ENCODE measurements around the gene SWSAP1.
"Not testable (repeated sequence)": the region's sequence is repeated elsewhere in the genome, so short reads cannot be mapped to it uniquely, and the experiment has no call there.

Gene SWSAP1

GRCh38 chr19:11373885-11374432, 507 bp upstream of the SWSAP1 start:
- in situ Hi-C loops (cut with HindIII; ENCODE audit: low pct_unique_long_range_greater_than_20kb, low sequenced_read_pairs), result no loop called here
- no peak for DNase-seq (ENCODE audit: low read depth in 1 of 2, low spot score in 1 of 2)
- no peak for TF ChIP-seq JUND (IDR thresholded peaks at IDR 0.05; ENCODE audit: low read depth)

DNA sequence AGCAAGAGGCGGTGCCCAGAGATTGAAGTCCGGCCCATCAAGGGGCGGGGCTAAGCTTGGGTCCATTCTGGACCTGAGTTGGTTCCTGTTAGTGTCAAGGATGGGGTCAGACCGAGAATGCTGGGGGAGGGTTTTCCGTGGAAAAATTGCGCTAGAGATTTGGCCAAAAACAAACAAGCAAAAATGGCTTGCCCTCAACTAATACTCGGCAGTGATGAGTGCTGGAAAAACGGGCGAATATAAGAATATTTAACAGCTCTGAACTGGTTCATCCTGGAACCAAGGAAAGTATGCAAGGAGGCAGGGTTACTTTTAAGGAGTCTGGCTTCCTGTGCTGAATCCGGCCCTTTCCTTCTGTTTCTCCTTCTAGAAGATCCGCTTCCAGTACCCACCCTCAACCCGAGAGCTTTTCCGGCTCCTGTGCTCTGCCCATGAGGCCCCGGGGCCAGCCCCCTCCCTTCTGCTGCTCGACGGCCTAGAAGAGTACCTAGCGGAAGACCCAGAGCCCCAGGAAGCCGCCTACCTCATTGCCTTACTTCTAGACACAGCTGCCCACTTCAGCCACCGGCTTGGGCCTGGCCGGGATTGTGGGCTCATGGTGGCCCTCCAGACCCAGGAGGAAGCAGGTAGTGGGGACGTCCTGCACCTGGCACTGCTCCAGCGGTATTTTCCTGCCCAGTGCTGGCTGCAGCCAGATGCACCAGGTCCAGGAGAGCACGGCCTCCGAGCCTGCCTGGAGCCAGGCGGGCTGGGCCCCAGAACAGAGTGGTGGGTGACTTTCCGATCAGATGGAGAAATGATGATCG, 880 bp downstream of the SWSAP1 start:
- no peak for DNase-seq (ENCODE audit: low read depth in 1 of 2, low spot score in 1 of 2)
- no peak for TF ChIP-seq JUND (IDR thresholded peaks at IDR 0.05; ENCODE audit: low read depth)
- in situ Hi-C loops (cut with HindIII; ENCODE audit: low pct_unique_long_range_greater_than_20kb, low sequenced_read_pairs), result no loop called here

DNA sequence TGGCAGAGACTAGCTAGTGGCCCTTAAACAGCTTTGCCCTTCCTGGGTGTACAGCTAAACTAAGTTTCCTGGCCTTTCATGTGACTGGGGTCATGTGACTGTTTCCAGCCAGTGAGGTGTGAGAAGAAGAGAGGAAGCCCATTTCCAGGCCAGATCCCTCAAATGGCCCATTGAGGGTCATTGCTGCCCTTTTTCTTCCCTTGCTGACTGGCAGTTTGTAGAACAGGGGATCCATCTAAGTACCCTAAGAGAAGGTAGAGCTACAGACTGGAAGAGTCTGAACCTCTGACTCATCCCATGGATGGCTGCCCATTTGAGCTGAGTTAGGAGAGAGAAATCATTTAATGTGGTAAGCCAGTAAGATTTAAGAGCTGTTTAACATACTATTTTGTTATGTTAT, 2.8 kb downstream of the SWSAP1 start:
- DNase-seq (ENCODE audit: low read depth in 1 of 2, low spot score in 1 of 2), result peak in 1 of 2 experiments; percentile 35
- no peak for TF ChIP-seq JUND (IDR thresholded peaks at IDR 0.05; ENCODE audit: low read depth)
- in situ Hi-C loops (cut with HindIII; ENCODE audit: low pct_unique_long_range_greater_than_20kb, low sequenced_read_pairs), result no loop called here

DNA sequence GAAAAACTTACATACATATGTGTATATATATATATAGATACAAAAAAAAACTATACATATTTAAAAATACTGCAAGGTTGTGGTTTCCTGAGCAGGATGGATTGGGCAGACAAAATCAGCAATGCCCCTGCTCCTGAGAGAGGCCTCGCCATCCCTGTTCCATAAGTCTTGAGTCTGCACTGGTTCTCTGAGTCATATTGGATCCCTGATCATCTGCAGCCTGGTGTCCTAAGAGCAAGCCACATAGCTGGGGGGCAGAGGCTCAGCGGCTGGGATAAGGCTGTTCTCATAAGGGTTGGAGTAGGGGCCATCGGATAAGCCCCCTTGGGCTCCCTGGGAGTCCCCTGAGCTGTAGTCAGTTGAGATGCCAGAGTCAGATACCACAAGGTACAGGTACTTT, 3.3 kb downstream of the SWSAP1 start:
- in situ Hi-C loops (cut with HindIII; ENCODE audit: low pct_unique_long_range_greater_than_20kb, low sequenced_read_pairs), result no loop called here
- no peak for DNase-seq (ENCODE audit: low read depth in 1 of 2, low spot score in 1 of 2)
- no peak for TF ChIP-seq JUND (IDR thresholded peaks at IDR 0.05; ENCODE audit: low read depth)

DNA sequence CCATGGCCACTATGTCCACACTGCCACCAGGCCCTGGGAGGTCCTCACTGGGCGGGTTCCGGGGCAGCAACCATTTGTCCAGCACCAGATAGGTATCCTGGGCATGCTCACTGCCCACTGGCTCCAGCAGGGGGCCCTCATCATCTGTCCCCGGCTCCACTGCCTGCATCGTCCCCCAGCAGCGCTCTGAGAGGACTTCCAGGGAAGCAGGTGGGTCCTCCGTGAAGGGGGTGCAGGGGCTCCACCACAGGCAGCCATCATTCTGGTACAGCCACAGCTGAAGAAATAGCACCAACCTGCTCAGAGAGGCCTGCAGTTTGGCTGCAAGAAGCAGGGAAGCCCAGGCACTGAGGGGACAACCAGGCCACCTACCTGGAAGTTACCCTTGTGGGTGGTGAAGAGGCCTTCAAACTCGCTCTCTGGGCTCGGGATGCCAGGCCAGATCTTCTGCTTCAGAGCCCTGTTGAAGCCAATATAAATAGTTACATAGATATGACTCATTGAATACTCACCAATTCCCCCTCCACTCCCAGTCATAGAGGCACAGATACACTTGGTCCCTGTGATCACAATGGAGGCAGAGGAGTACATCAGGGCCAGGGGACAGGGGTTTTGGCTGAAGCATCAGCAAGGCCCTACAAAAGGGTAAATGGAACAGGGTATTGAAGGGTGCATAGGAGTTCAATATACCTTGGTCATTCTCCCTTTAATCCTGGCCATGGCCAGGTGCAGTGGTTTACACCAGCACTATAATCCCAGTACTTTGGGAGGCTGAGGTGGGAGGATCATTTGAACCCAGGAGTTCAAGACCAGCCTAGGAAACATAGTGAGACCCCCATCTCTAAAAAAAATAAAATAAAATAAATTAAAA, 4.1 kb downstream of the SWSAP1 start:
- in situ Hi-C loops (cut with HindIII; ENCODE audit: low pct_unique_long_range_greater_than_20kb, low sequenced_read_pairs), result no loop called here
- DNase-seq (ENCODE audit: low read depth in 1 of 2, low spot score in 1 of 2), result peak in 1 of 2 experiments; percentile 48
- TF ChIP-seq JUND (IDR thresholded peaks at IDR 0.05; ENCODE audit: low read depth), result no peak

GRCh38 chr19:11379269-11379845, 4.9 kb downstream of the SWSAP1 start:
- in situ Hi-C loops (cut with HindIII; ENCODE audit: low pct_unique_long_range_greater_than_20kb, low sequenced_read_pairs); DNase-seq (ENCODE audit: low read depth in 1 of 2, low spot score in 1 of 2): not testable (repeated sequence)

GRCh38 chr19:11379857-11380350, 5.4 kb downstream of the SWSAP1 start:
- no peak for DNase-seq (ENCODE audit: low read depth in 1 of 2, low spot score in 1 of 2)
- TF ChIP-seq JUND (IDR thresholded peaks at IDR 0.05; ENCODE audit: low read depth), result no peak
- in situ Hi-C loops (cut with HindIII; ENCODE audit: low pct_unique_long_range_greater_than_20kb, low sequenced_read_pairs), result no loop called here

DNA sequence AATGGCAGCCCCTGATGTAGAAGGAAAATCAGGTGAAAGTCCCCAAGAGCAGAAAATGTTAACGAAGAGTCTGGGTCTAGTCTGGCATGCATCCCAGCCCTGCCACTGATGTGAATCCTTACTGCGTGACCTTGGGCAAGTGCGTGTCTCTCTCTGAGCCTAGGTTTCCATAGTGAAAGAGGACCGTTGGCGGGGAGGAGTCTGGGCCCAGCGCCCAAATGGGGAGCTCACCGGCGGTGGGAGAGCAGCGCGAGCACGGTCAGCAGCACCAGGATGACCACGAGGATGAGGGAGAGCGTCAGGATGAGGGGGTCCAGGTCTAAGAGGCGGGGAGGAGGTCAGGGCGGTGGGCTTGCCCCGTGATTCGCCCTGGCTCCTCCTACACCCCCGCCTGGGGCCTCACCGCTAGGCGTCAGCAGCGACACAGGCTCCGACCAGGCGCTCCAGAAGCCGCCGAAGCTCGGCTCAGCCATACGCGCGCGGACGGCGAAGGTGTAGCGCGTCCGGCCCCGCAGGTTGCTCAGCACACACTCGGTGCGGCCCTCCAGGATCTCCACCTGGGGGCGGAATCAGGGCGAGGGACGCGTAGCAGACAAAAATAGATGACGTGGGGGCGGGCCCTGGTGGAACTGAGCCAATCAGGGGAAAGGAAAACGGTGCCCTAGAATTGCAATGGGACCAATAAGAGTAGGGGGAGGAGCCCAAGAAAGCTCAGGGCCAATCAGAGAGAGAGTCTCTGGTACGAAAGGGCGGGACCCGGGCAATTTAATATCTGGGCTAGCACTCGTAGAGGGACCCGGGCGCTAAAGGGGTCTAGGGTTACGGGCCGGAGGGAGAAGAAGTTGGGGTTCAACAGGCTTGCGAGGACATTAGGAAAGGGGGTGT, 6.4 kb downstream of the SWSAP1 start:
- peak; percentile 96 to 99 for DNase-seq (ENCODE audit: low read depth in 1 of 2, low spot score in 1 of 2)
- in situ Hi-C loops (cut with HindIII; ENCODE audit: low pct_unique_long_range_greater_than_20kb, low sequenced_read_pairs), result no loop called here
- TF ChIP-seq JUND (IDR thresholded peaks at IDR 0.05; ENCODE audit: low read depth), result no peak

- no peak for TF ChIP-seq JUND (IDR thresholded peaks at IDR 0.05; ENCODE audit: low read depth)
- peak in 1 of 2 experiments; percentile 63 for DNase-seq (ENCODE audit: low read depth in 1 of 2, low spot score in 1 of 2)
- in situ Hi-C loops (cut with HindIII; ENCODE audit: low pct_unique_long_range_greater_than_20kb, low sequenced_read_pairs), result no loop called here
Measured at GRCh38 chr19:11382898-11383705, 8.6 kb downstream of the SWSAP1 start.

DNA sequence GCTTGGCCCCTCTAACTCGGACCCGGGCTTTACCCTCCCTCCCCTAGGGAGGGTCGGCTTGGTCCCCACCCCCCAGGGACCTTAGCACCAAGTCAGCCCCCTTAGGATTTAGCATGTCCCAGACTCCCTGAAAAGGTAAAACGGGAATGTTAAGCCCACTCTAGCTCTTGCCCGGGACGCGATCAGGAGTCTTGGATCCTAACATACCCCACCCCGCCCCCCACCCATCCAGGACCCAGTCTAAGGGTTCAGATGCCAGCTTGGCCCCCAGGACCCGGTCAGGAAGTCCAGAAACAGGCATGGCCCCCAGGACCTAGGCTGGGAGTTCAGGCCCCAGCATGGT, 9.2 kb downstream of the SWSAP1 start:
- in situ Hi-C loops (cut with HindIII; ENCODE audit: low pct_unique_long_range_greater_than_20kb, low sequenced_read_pairs), result no loop called here
- DNase-seq (ENCODE audit: low read depth in 1 of 2, low spot score in 1 of 2), result no peak
- no peak for TF ChIP-seq JUND (IDR thresholded peaks at IDR 0.05; ENCODE audit: low read depth)

DNA sequence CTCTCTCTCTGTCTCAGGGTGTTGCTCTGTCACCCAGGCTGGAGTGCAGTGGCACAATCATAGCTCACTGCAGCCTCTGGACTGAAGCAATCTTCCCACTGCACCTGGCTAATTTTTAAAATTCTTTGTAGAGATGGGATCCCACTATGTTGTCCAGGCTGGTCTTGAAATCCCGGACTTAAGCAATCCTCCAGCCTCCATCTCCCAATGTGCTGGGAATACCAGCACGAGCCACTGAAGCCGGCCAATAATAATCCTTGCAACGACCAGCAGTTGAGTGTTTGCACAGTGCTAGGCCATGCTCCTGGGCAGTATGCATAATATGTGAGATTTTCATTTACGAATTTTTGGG, 10.3 kb downstream of the SWSAP1 start:
- DNase-seq (ENCODE audit: low read depth in 1 of 2, low spot score in 1 of 2), result no peak
- in situ Hi-C loops (cut with HindIII; ENCODE audit: low pct_unique_long_range_greater_than_20kb, low sequenced_read_pairs), result no loop called here
- TF ChIP-seq JUND (IDR thresholded peaks at IDR 0.05; ENCODE audit: low read depth), result no peak

Measured in T47D (cell line).